H1 (cell line): ENCODE measurements around the gene TNFAIP2.

ENCODE experiments used
- HDAC2 ChIP-seq, 2 experiments: fragments of 300-600 bp in 1 of 2; sonication (generic) in 1 of 2; IDR thresholded peaks; 2 replicates each; pipeline ENCODE4 v1.6.1; 2011 to 2012; ENCODE audit warnings: low read depth in 2 of 2, low read length in 2 of 2, mild to moderate bottlenecking in 2 of 2, moderate library complexity in 2 of 2, borderline replicate concordance in 1 of 2, inconsistent platforms in 1 of 2
- RXRA ChIP-seq: IDR thresholded peaks from 2 replicates; pipeline ENCODE4 v1.6.1; 2011; ENCODE audit warnings: low read depth, mild to moderate bottlenecking, low read length, moderate library complexity; ENCODE audit not compliant: insufficient read depth
- TCF12 ChIP-seq: IDR thresholded peaks from 2 replicates; pipeline ENCODE4 v1.6.1; 2011; ENCODE audit warnings: low read depth, mild to moderate bottlenecking, low read length
- TF ChIP-seq, protein P1 (sequence below), 3 experiments: IDR thresholded peaks; 1 replicate in 2 of 3; 2 replicates in 1 of 3; pipeline versions ENCODE4 v1.5.1 to v1.6.1; 2011; ENCODE audit warnings: low read length in 3 of 3, mild to moderate bottlenecking in 3 of 3, inconsistent platforms in 2 of 3, low read depth in 1 of 3, moderate library complexity in 1 of 3; ENCODE audit not compliant: insufficient read depth in 1 of 3; ENCODE audit errors: control extremely low read depth in 1 of 3
- TF ChIP-seq, protein P2 (sequence below): IDR thresholded peaks from 2 replicates; pipeline ENCODE4 v1.6.1; 2011; ENCODE audit warnings: low read depth, mild to moderate bottlenecking, low read length; ENCODE audit not compliant: insufficient read depth

DNA sequence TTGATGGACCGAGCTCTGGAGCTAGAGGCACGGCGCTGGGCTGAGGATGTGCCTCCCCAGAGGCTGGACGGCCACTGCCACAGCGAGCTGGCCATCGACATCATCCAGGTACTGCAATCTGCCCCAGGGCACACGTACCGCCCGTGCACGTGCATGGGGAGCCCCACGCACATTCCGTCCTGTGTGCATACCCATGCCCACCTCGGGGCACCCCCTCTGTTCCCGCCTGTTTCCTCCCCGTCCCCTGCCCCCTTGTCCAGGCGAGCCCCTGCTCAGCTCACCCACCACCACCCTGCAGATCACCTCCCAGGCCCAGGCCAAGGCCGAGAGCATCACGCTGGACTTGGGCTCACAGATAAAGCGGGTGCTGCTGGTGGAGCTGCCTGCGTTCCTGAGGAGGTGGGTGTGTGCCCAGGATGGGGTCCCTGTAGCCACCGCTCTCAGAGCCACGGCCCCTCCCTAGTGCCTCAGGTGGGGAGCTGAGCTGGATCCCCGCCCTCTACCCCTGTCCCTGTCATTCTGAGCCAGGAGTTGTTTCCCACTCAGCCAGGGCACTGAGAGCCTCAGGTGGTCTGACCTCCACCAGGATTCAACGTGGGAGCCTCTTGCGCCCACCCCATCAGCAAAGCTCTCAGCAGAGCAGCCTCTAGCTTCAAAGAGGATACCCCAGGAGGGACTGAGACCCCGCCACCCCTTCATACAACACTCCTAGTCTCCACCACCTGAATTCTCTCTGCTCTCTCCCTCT lies 6.9 kb downstream of the TNFAIP2 start:
- TF ChIP-seq, protein P1, sequence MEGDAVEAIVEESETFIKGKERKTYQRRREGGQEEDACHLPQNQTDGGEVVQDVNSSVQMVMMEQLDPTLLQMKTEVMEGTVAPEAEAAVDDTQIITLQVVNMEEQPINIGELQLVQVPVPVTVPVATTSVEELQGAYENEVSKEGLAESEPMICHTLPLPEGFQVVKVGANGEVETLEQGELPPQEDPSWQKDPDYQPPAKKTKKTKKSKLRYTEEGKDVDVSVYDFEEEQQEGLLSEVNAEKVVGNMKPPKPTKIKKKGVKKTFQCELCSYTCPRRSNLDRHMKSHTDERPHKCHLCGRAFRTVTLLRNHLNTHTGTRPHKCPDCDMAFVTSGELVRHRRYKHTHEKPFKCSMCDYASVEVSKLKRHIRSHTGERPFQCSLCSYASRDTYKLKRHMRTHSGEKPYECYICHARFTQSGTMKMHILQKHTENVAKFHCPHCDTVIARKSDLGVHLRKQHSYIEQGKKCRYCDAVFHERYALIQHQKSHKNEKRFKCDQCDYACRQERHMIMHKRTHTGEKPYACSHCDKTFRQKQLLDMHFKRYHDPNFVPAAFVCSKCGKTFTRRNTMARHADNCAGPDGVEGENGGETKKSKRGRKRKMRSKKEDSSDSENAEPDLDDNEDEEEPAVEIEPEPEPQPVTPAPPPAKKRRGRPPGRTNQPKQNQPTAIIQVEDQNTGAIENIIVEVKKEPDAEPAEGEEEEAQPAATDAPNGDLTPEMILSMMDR (IDR thresholded peaks at IDR 0.05; ENCODE audit: control extremely low read depth in 1 of 3, insufficient read depth in 1 of 3, low read depth in 1 of 3, low read length in 3 of 3): no peak
- TF ChIP-seq RXRA (no peak), HDAC2 (IDR thresholded peaks at IDR 0.05; ENCODE audit: borderline replicate concordance in 1 of 2, low read depth in 2 of 2, low read length in 2 of 2) (no peak), TCF12 (no peak)
- TF ChIP-seq, protein P2, sequence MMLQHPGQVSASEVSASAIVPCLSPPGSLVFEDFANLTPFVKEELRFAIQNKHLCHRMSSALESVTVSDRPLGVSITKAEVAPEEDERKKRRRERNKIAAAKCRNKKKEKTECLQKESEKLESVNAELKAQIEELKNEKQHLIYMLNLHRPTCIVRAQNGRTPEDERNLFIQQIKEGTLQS: no peak
